HG03135 (cell line): ENCODE data around the gene CARD11.

Source experiments
- ATAC-seq: cut with Tn5 transposase; IDR thresholded peaks from one replicate; pipeline ENCODE4 v1.9.1; 2021; ENCODE audit warnings: mild to moderate bottlenecking, moderate library complexity; ENCODE audit not compliant: unreplicated experiment

The CARD11 gene

DNA sequence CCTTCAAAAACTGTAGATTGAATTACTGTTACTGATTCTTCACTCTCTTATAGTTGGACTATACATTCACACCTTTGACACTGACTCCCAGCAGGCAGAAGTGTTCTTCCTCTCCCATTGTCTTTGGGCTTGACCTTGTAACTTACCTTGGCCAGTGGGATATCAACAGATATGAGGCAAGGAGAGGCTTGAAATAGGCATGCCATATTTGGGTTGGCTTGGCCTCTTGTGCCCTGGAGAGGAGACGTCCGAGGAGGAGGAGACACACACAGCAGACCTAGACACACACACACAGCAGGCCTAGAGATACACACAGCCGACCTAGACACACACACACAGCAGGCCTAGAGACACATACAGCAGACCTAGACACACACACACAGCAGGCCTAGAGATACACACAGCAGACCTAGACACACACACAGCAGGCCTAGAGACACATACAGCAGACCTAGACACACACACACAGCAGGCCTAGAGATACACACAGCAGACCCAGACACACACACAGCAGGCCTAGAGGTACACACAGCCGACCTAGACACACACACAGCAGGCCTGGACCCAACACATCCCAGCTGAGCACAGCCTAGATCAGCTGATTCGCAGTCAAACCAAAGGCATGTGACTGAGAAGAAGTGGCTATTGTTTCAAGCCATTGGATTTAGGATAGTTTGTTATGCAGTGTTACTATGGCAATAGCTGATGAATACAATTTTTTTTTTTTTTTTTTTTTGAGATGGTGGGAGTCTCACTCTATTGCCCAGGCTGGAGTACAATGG lies 187.1 kb downstream of the CARD11 start:
- no peak for ATAC-seq
